GM12878 (cell line): ENCODE data around the gene XKRX. TPM values are rescaled to one million over a fixed set of nuclear protein-coding genes. Genes with fewer than 3 reads are reported as not detected.

Source experiments
- CREB1 ChIP-seq: IDR thresholded peaks from 2 replicates; pipeline ENCODE4 v1.6.1; 2012; ENCODE audit warnings: low read depth, mild to moderate bottlenecking, inconsistent platforms
- FOS ChIP-seq: IDR thresholded peaks from 3 replicates; pipeline ENCODE4 v1.6.1; 2011; ENCODE audit warnings: borderline replicate concordance; ENCODE audit not compliant: insufficient read length; ENCODE audit errors: extremely low read depth
- IRF3 ChIP-seq: fragments of 450-650 bp; IDR thresholded peaks from 2 replicates; pipeline ENCODE4 v1.6.1; 2014; ENCODE audit warnings: mild to moderate bottlenecking
- IRF4 ChIP-seq: IDR thresholded peaks from 2 replicates; pipeline ENCODE4 v1.6.1; 2011; ENCODE audit warnings: low read depth, low read length
- MTA2 ChIP-seq: fragments of 450-650 bp; IDR thresholded peaks from 2 replicates; pipeline ENCODE4 v1.6.1; 2016; ENCODE audit warnings: low read depth, mild to moderate bottlenecking, moderate library complexity
- MTA3 ChIP-seq: IDR thresholded peaks from 2 replicates; pipeline ENCODE4 v1.6.1; 2012; ENCODE audit warnings: low read length, inconsistent platforms, borderline replicate concordance
- NFYA ChIP-seq: IDR thresholded peaks from 2 replicates; pipeline ENCODE4 v1.6.1; 2011; ENCODE audit warnings: low read depth, mild to moderate bottlenecking, low read length, improper control_type of control experiment, borderline replicate concordance
- PAX5 ChIP-seq: IDR thresholded peaks from 2 replicates; pipeline ENCODE4 v1.6.1; 2011; ENCODE audit warnings: low read depth, low read length, borderline replicate concordance
- POLR2AphosphoS5 ChIP-seq: IDR thresholded peaks from 2 replicates; pipeline ENCODE4 v1.6.1; 2011; ENCODE audit warnings: mild to moderate bottlenecking, low read length, inconsistent platforms
- SIN3A ChIP-seq: IDR thresholded peaks from 2 replicates; pipeline ENCODE4 v1.6.1; 2012; ENCODE audit warnings: low read depth, low read length, improper control_type of control experiment
- TCF7 ChIP-seq: IDR thresholded peaks from 2 replicates; pipeline ENCODE4 v1.6.1; 2014; ENCODE audit warnings: antibody characterized with exemption, borderline replicate concordance
- USF2 ChIP-seq: IDR thresholded peaks from 2 replicates; pipeline ENCODE4 v1.6.1; 2011; ENCODE audit warnings: low read depth, low read length, improper control_type of control experiment, borderline replicate concordance
- ZNF24 ChIP-seq: fragments of 450-650 bp; IDR thresholded peaks from 2 replicates; pipeline ENCODE4 v1.6.1; 2017; ENCODE audit warnings: antibody characterized with exemption, mild to moderate bottlenecking
- ZNF274 ChIP-seq: IDR thresholded peaks from one replicate; pipeline ENCODE4 v1.8.0; 2011; ENCODE audit not compliant: insufficient read length, insufficient read depth
- polyA plus RNA-seq, 11 experiments: library from polyadenylated mRNA; depleted of rRNA in 4 of 11; unstranded in 6 of 11; stranded (reverse) in 5 of 11; fragments of >200 nt; fragmentation: Nextera tagmentation in 4 of 11; fragmentation: Illumina TruSeq in 1 of 11; extraction: Ambion mirVana in 4 of 11; extraction: Trizol in 1 of 11; gene quantifications; 1 replicate in 1 of 11; 2 replicates in 10 of 11; pipeline versions ENCODE4 v1.2.1 to v1.2.3, GENCODE V29; 2011 to 2016; ENCODE audit warnings: inconsistent platforms in 2 of 11, missing spikeins in 2 of 11, low read depth in 1 of 11
- total RNA-seq, 4 experiments: library from RNA; depleted of rRNA in 3 of 4; stranded (reverse); fragments of >200 nt in 3 of 4; fragmentation: Illumina TruSeq in 1 of 4; extraction: Trizol in 1 of 4; gene quantifications; 2 replicates each; pipeline versions ENCODE4 v1.2.1 to v1.2.3, GENCODE V29; 2013 to 2021
- TF ChIP-seq, protein P1 (sequence below): fragments of 450-650 bp; formaldehyde crosslinking; IDR thresholded peaks from 2 replicates; pipeline ENCODE4 v1.4.0; 2020; ENCODE audit warnings: mild to moderate bottlenecking, moderate library complexity
- TF ChIP-seq, protein P2 (sequence below): fragments of 450-650 bp; IDR thresholded peaks from 2 replicates; pipeline ENCODE4 v1.6.1; 2018; ENCODE audit warnings: mild to moderate bottlenecking, low read depth, moderate library complexity; ENCODE audit not compliant: partially characterized antibody
- TF ChIP-seq, protein P3 (sequence below): IDR thresholded peaks from 2 replicates; pipeline ENCODE4 v1.6.1; 2012; ENCODE audit warnings: low read depth, low read length, improper control_type of control experiment
- TF ChIP-seq, protein P4 (sequence below): fragments of 450-650 bp; formaldehyde crosslinking; IDR thresholded peaks from 2 replicates; pipeline ENCODE4 v1.4.0; 2022; ENCODE audit warnings: mild to moderate bottlenecking, moderate library complexity

The XKRX gene
- total and polyA plus RNA-seq, 10 of the 15 experiments (the other 5 are each of a cell fraction or from before 2014, with no cell fraction given): 0.07 to 0.30 (median 0.22) TPM; not detected in 4

GRCh38 chrX:100931218-100931924 is 2.7 kb upstream of the XKRX start (continued):
- TF ChIP-seq, protein P1, sequence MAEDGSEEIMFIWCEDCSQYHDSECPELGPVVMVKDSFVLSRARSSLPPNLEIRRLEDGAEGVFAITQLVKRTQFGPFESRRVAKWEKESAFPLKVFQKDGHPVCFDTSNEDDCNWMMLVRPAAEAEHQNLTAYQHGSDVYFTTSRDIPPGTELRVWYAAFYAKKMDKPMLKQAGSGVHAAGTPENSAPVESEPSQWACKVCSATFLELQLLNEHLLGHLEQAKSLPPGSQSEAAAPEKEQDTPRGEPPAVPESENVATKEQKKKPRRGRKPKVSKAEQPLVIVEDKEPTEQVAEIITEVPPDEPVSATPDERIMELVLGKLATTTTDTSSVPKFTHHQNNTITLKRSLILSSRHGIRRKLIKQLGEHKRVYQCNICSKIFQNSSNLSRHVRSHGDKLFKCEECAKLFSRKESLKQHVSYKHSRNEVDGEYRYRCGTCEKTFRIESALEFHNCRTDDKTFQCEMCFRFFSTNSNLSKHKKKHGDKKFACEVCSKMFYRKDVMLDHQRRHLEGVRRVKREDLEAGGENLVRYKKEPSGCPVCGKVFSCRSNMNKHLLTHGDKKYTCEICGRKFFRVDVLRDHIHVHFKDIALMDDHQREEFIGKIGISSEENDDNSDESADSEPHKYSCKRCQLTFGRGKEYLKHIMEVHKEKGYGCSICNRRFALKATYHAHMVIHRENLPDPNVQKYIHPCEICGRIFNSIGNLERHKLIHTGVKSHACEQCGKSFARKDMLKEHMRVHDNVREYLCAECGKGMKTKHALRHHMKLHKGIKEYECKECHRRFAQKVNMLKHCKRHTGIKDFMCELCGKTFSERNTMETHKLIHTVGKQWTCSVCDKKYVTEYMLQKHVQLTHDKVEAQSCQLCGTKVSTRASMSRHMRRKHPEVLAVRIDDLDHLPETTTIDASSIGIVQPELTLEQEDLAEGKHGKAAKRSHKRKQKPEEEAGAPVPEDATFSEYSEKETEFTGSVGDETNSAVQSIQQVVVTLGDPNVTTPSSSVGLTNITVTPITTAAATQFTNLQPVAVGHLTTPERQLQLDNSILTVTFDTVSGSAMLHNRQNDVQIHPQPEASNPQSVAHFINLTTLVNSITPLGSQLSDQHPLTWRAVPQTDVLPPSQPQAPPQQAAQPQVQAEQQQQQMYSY (CRISPR knock-in tag): no peak
- TF ChIP-seq, protein P2, sequence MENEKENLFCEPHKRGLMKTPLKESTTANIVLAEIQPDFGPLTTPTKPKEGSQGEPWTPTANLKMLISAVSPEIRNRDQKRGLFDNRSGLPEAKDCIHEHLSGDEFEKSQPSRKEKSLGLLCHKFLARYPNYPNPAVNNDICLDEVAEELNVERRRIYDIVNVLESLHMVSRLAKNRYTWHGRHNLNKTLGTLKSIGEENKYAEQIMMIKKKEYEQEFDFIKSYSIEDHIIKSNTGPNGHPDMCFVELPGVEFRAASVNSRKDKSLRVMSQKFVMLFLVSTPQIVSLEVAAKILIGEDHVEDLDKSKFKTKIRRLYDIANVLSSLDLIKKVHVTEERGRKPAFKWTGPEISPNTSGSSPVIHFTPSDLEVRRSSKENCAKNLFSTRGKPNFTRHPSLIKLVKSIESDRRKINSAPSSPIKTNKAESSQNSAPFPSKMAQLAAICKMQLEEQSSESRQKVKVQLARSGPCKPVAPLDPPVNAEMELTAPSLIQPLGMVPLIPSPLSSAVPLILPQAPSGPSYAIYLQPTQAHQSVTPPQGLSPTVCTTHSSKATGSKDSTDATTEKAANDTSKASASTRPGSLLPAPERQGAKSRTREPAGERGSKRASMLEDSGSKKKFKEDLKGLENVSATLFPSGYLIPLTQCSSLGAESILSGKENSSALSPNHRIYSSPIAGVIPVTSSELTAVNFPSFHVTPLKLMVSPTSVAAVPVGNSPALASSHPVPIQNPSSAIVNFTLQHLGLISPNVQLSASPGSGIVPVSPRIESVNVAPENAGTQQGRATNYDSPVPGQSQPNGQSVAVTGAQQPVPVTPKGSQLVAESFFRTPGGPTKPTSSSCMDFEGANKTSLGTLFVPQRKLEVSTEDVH: no peak
- TF ChIP-seq, protein P3, sequence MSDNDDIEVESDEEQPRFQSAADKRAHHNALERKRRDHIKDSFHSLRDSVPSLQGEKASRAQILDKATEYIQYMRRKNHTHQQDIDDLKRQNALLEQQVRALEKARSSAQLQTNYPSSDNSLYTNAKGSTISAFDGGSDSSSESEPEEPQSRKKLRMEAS: no peak
- TF ChIP-seq IRF4 (no peak), TCF7 (no peak), CREB1 (peak; percentile 83), PAX5 (no peak; the same call in 1 of the 2 replicates), USF2 (no peak), MTA2 (no peak), IRF3 (no peak), FOS (no peak), NFYA (no peak), MTA3 (no peak), ZNF274 (no peak), POLR2AphosphoS5 (no peak), SIN3A (no peak), ZNF24 (no peak)
- TF ChIP-seq, protein P4, sequence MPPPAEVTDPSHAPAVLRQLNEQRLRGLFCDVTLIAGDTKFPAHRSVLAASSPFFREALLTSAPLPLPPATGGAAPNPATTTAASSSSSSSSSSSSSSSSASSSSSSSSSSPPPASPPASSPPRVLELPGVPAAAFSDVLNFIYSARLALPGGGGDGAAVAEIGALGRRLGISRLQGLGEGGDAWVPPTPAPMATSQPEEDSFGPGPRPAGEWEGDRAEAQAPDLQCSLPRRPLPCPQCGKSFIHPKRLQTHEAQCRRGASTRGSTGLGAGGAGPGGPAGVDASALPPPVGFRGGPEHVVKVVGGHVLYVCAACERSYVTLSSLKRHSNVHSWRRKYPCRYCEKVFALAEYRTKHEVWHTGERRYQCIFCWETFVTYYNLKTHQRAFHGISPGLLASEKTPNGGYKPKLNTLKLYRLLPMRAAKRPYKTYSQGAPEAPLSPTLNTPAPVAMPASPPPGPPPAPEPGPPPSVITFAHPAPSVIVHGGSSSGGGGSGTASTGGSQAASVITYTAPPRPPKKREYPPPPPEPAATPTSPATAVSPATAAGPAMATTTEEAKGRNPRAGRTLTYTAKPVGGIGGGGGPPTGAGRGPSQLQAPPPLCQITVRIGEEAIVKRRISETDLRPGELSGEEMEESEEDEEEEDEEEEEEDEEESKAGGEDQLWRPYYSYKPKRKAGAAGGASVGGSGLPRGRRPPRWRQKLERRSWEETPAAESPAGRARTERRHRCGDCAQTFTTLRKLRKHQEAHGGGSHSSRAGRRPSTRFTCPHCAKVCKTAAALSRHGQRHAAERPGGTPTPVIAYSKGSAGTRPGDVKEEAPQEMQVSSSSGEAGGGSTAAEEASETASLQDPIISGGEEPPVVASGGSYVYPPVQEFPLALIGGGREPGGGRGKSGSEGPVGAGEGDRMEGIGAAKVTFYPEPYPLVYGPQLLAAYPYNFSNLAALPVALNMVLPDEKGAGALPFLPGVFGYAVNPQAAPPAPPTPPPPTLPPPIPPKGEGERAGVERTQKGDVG (CRISPR knock-in tag): no peak
